H1 (cell line): Measurements from ENCODE around the gene ATP5F1E. TPM values are rescaled to one million over a fixed set of nuclear protein-coding genes. Genes with fewer than 3 reads are reported as not detected.

ENCODE experiments used
- polyA plus RNA-seq, 7 experiments: library from polyadenylated mRNA; depleted of rRNA in 3 of 7; stranded (reverse) in 5 of 7; unstranded in 2 of 7; fragments of >200 nt in 5 of 7; fragments of 200-250 nt in 2 of 7; gene quantifications; 1 replicate in 5 of 7; 2 replicates in 1 of 7; 4 replicates in 1 of 7; pipeline versions ENCODE4 v1.2.1 to v1.2.3, GENCODE V29; 2011 to 2013; ENCODE audit warnings: missing spikeins in 2 of 7, mixed read lengths in 2 of 7
- total RNA-seq: library from RNA; stranded (reverse); fragmentation: NEBNext Ultra II Directional; extraction: Animal tissue kit (Norgen Biotek cat#: 25700); gene quantifications from 2 replicates; pipeline ENCODE4 v1.2.1, GENCODE V29; 2021
- TF ChIP-seq, protein P1 (sequence below): fragments of 300-600 bp; sonication (generic); IDR thresholded peaks from 2 replicates; pipeline ENCODE4 v1.7.1; 2012; ENCODE audit warnings: low read length, moderate library complexity, mild to moderate bottlenecking, inconsistent platforms; ENCODE audit not compliant: insufficient replicate concordance
- TF ChIP-seq, protein P2 (sequence below), 3 experiments: IDR thresholded peaks; 1 replicate in 2 of 3; 2 replicates in 1 of 3; pipeline versions ENCODE4 v1.5.1 to v1.6.1; 2011; ENCODE audit warnings: low read length in 3 of 3, mild to moderate bottlenecking in 3 of 3, inconsistent platforms in 2 of 3, low read depth in 1 of 3, moderate library complexity in 1 of 3; ENCODE audit not compliant: insufficient read depth in 1 of 3; ENCODE audit errors: control extremely low read depth in 1 of 3

ATP5F1E gene
- total and polyA plus RNA-seq, 2 of the 8 experiments (the other 6 are each of a cell fraction or from before 2014, with no cell fraction given): 15.7 to 47.8 TPM

- TF ChIP-seq, protein P1, sequence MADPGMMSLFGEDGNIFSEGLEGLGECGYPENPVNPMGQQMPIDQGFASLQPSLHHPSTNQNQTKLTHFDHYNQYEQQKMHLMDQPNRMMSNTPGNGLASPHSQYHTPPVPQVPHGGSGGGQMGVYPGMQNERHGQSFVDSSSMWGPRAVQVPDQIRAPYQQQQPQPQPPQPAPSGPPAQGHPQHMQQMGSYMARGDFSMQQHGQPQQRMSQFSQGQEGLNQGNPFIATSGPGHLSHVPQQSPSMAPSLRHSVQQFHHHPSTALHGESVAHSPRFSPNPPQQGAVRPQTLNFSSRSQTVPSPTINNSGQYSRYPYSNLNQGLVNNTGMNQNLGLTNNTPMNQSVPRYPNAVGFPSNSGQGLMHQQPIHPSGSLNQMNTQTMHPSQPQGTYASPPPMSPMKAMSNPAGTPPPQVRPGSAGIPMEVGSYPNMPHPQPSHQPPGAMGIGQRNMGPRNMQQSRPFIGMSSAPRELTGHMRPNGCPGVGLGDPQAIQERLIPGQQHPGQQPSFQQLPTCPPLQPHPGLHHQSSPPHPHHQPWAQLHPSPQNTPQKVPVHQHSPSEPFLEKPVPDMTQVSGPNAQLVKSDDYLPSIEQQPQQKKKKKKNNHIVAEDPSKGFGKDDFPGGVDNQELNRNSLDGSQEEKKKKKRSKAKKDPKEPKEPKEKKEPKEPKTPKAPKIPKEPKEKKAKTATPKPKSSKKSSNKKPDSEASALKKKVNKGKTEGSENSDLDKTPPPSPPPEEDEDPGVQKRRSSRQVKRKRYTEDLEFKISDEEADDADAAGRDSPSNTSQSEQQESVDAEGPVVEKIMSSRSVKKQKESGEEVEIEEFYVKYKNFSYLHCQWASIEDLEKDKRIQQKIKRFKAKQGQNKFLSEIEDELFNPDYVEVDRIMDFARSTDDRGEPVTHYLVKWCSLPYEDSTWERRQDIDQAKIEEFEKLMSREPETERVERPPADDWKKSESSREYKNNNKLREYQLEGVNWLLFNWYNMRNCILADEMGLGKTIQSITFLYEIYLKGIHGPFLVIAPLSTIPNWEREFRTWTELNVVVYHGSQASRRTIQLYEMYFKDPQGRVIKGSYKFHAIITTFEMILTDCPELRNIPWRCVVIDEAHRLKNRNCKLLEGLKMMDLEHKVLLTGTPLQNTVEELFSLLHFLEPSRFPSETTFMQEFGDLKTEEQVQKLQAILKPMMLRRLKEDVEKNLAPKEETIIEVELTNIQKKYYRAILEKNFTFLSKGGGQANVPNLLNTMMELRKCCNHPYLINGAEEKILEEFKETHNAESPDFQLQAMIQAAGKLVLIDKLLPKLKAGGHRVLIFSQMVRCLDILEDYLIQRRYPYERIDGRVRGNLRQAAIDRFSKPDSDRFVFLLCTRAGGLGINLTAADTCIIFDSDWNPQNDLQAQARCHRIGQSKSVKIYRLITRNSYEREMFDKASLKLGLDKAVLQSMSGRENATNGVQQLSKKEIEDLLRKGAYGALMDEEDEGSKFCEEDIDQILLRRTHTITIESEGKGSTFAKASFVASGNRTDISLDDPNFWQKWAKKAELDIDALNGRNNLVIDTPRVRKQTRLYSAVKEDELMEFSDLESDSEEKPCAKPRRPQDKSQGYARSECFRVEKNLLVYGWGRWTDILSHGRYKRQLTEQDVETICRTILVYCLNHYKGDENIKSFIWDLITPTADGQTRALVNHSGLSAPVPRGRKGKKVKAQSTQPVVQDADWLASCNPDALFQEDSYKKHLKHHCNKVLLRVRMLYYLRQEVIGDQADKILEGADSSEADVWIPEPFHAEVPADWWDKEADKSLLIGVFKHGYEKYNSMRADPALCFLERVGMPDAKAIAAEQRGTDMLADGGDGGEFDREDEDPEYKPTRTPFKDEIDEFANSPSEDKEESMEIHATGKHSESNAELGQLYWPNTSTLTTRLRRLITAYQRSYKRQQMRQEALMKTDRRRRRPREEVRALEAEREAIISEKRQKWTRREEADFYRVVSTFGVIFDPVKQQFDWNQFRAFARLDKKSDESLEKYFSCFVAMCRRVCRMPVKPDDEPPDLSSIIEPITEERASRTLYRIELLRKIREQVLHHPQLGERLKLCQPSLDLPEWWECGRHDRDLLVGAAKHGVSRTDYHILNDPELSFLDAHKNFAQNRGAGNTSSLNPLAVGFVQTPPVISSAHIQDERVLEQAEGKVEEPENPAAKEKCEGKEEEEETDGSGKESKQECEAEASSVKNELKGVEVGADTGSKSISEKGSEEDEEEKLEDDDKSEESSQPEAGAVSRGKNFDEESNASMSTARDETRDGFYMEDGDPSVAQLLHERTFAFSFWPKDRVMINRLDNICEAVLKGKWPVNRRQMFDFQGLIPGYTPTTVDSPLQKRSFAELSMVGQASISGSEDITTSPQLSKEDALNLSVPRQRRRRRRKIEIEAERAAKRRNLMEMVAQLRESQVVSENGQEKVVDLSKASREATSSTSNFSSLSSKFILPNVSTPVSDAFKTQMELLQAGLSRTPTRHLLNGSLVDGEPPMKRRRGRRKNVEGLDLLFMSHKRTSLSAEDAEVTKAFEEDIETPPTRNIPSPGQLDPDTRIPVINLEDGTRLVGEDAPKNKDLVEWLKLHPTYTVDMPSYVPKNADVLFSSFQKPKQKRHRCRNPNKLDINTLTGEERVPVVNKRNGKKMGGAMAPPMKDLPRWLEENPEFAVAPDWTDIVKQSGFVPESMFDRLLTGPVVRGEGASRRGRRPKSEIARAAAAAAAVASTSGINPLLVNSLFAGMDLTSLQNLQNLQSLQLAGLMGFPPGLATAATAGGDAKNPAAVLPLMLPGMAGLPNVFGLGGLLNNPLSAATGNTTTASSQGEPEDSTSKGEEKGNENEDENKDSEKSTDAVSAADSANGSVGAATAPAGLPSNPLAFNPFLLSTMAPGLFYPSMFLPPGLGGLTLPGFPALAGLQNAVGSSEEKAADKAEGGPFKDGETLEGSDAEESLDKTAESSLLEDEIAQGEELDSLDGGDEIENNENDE: no peak
- TF ChIP-seq, protein P2, sequence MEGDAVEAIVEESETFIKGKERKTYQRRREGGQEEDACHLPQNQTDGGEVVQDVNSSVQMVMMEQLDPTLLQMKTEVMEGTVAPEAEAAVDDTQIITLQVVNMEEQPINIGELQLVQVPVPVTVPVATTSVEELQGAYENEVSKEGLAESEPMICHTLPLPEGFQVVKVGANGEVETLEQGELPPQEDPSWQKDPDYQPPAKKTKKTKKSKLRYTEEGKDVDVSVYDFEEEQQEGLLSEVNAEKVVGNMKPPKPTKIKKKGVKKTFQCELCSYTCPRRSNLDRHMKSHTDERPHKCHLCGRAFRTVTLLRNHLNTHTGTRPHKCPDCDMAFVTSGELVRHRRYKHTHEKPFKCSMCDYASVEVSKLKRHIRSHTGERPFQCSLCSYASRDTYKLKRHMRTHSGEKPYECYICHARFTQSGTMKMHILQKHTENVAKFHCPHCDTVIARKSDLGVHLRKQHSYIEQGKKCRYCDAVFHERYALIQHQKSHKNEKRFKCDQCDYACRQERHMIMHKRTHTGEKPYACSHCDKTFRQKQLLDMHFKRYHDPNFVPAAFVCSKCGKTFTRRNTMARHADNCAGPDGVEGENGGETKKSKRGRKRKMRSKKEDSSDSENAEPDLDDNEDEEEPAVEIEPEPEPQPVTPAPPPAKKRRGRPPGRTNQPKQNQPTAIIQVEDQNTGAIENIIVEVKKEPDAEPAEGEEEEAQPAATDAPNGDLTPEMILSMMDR (IDR thresholded peaks at IDR 0.05; ENCODE audit: control extremely low read depth in 1 of 3, insufficient read depth in 1 of 3, low read depth in 1 of 3, low read length in 3 of 3): no peak
These were observed 4.3 kb downstream of the ATP5F1E start (continued) for GRCh38 chr20:59027741-59028320.
